GM06990 (cell line): ENCODE results near the gene RHOU.

Experiments
- DNase-seq: peaks from one replicate; pipeline ENCODE4 v3.0.0-alpha.2; 2011; ENCODE audit not compliant: insufficient read length; ENCODE audit errors: extremely low read depth
- H3K27me3 ChIP-seq: replicated peaks from 2 replicates; pipeline ENCODE4 v1.6.0; 2011; ENCODE audit warnings: low read length; ENCODE audit not compliant: control insufficient read depth, insufficient read depth
- H3K36me3 ChIP-seq: 2 replicates; pipeline ENCODE4 v1.5.1; 2011; ENCODE audit warnings: low read length; ENCODE audit not compliant: control insufficient read depth, insufficient read depth
- H3K4me3 ChIP-seq: replicated peaks from 2 replicates; pipeline ENCODE4 v1.5.1; 2011; ENCODE audit warnings: low read depth, mild to moderate bottlenecking, control low read depth, low read length
- TF ChIP-seq, protein P1 (sequence below): IDR thresholded peaks from 2 replicates; pipeline ENCODE4 v1.5.1; 2011; ENCODE audit warnings: low read length, control low read depth, mild to moderate bottlenecking, inconsistent platforms; ENCODE audit not compliant: insufficient read depth, poor library complexity, severe bottlenecking

RHOU gene

DNA sequence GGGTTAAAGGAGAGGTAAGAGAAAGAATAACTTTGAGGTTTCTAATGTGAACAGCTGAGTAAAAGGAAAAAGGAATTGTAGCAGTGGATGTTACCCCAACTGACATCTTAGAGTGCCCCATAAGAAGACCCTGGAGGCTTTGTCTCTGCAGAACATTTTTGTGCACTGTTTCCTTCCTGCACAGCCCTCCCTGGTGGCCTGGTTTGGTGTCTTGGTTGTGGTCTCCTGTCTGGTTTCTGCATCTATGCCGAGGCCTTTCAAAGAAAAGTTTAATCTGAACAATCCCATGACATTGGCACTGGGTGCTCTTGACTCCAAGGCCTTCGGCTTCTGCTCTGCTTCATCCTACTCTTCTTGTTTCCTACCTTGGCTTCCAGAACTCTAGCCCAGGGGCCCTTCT, 57.8 kb downstream of the RHOU start:
- TF ChIP-seq, protein P1, sequence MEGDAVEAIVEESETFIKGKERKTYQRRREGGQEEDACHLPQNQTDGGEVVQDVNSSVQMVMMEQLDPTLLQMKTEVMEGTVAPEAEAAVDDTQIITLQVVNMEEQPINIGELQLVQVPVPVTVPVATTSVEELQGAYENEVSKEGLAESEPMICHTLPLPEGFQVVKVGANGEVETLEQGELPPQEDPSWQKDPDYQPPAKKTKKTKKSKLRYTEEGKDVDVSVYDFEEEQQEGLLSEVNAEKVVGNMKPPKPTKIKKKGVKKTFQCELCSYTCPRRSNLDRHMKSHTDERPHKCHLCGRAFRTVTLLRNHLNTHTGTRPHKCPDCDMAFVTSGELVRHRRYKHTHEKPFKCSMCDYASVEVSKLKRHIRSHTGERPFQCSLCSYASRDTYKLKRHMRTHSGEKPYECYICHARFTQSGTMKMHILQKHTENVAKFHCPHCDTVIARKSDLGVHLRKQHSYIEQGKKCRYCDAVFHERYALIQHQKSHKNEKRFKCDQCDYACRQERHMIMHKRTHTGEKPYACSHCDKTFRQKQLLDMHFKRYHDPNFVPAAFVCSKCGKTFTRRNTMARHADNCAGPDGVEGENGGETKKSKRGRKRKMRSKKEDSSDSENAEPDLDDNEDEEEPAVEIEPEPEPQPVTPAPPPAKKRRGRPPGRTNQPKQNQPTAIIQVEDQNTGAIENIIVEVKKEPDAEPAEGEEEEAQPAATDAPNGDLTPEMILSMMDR: no peak
- Histone ChIP-seq H3K36me3 (no peaks in the 10 kb centered on the region), H3K4me3 (no peak overlapping the region), H3K27me3 (no peaks in the 10 kb centered on the region; the same call in 1 of the 2 replicates)
- no peak for DNase-seq

- no peak overlapping the region for H3K4me3 ChIP-seq
- DNase-seq: peak; percentile 6
- H3K36me3 ChIP-seq: no peaks in the 10 kb centered on the region
- TF ChIP-seq, protein P1: no peak
- no peaks in the 10 kb centered on the region; the same call in 1 of the 2 replicates for H3K27me3 ChIP-seq
Observed at GRCh38 chr1:228794173-228794572, 58.9 kb downstream of the RHOU start.

- no peak overlapping the region for H3K4me3 ChIP-seq
- H3K36me3 ChIP-seq: no peaks in the 10 kb centered on the region
- DNase-seq: no peak
- TF ChIP-seq, protein P1: no peak
- no peaks in the 10 kb centered on the region; the same call in 1 of the 2 replicates for H3K27me3 ChIP-seq
Observed at GRCh38 chr1:228794810-228795209, 59.5 kb downstream of the RHOU start.

DNA sequence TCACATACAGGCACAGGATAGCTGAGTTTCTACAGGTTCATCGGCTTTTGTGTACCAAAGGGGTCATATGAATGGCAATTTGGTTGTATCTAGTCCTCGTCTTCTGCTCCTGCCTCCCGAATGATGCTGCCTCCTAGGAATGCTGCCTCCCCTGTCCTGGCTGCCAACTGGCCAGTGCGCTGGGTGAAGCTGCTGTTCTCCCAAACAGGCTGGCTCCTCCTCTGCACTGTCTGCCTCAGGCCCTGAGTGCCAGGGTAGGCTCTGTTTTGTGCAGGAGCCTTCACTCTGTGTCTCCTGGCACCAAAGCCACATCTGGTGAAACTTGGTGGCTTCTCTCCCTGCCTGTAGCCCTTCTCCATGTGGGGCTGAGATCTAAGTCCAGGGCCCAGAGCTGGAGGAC, 60.3 kb downstream of the RHOU start:
- DNase-seq: no peak
- no peak overlapping the region for H3K4me3 ChIP-seq
- H3K36me3 ChIP-seq: no peaks in the 10 kb centered on the region
- no peaks in the 10 kb centered on the region for H3K27me3 ChIP-seq
- TF ChIP-seq, protein P1: no peak
